Colon (tissue), 2 donors: Measurements from ENCODE around the gene NUDT5.

ENCODE experiments used
- FAIRE-seq: peaks from 2 replicates; lab custom pipeline; 2012; peaks lifted over from hg19 to GRCh38; lab: Jason Lieb, UNC
- donor health status: control.
- donor health status: control.

The NUDT5 gene

DNA sequence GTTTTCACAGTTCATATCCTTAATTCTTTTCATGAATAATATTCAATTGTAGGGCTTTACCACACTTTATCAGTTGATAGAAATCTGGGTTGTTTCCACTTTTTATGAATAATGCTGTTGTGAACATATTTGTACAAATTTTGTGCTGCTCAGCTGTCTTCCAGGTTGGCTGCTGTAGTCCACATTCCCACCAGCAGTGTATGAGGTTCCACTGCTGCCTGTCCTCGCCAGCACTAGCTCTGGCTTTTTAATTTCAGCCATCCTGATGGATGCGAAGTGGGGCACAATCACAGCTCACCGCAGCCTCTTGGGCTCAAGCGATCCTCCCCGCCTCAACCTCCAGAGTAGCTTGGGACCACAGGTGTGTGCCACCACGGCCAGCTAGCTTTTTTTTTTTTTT is 32.8 kb downstream of the NUDT5 start:
- FAIRE-seq = no peak

DNA sequence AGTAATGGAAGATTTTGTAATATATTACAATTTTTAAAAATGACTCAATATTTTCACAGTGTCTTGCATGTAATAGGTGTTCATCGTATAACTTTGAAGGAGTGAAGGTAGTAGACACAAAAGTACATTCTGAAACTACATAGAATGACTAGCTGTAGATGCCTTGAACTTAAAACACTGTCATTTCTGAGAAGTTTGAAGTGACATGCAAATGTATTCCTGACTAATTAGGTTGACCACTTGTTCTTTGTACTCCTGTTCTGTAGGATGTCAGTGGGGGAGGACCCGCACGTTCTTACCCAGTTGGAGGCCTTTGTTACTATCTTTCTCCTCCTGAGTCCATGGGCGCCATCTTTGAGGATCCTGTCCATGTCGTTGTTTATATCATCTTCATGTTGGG is 35.0 kb downstream of the NUDT5 start:
- no peak for FAIRE-seq

DNA sequence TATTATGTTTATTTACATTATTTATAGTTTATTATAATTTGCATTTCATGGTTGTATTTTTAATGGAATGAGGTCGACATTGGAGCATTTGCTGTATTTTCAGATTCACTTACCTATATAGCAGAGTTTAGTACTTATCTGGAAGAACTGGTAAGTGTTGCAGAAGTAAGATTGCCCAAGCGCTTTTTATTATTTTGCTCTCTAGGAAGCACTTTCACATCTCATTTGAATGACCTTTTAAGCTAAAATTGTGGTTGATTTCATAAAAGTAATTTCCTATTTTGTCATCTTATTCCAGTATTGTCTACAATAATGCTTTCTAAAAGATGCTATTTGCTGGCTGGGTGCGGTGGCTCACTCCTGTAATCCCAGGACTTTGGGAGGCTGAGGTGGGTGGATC is 37.6 kb downstream of the NUDT5 start:
- no peak for FAIRE-seq

DNA sequence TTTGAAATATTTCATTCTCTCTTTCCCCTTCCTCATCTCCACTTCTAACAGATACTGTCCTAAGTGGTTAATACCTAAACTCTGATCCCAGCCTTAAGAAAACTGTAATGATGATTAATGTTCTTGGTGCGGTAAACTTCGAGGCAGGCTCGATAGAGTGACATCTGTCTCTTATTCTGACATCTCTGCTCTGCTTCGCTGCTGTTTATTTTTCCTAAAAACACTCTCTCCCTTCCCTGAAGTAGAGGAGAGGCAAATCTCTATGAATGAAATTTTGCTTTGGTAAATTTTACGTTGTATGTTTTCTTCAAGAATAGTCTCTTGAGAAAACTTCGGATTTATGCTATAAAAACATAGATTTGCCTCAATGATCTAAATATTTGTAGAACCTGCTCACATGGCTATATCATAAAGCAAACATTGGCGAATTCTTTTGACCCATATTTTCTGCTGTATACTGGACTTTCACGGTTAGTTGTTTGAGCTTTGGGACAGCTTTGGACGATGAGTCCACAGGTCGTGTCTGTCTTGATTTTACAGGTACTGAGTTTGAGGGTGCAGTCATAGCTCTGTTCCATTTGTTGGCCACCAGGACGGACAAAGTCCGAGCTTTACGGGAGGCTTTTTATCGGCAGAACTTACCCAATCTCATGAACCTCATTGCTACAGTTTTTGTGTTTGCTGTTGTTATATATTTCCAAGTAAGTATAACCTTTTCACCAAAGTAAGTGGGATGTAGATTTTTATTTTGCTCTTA is 39.1 kb downstream of the NUDT5 start:
- no peak for FAIRE-seq

GRCh38 chr10:12154516-12154915 is 41.2 kb downstream of the NUDT5 start:
- no peak for FAIRE-seq

GRCh38 chr10:12150163-12150562 is 45.5 kb downstream of the NUDT5 start:
- FAIRE-seq = no peak

- no peak for FAIRE-seq
Observed at GRCh38 chr10:12144538-12144937, 51.2 kb downstream of the NUDT5 start.

GRCh38 chr10:12140038-12140437 is 55.7 kb downstream of the NUDT5 start:
- FAIRE-seq = no peak

DNA sequence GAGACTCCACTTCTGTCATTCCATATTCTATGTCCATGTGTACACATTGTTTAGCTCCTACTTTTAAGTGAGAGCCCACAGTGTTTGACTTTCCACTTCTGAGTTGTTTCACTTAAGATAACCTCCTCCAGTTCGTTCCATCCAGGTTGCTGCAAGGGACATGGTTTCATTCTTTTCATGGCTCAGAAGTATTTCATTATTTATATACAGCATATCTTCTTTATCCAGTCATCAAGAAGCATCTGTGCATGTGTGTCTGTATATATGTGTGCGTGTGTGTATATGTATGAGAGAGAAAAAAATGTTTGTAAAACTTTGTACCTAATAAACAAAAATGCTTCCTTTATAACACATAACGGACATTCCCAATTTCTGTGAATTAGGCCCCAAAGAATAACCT is 60.1 kb downstream of the NUDT5 start:
- no peak for FAIRE-seq

DNA sequence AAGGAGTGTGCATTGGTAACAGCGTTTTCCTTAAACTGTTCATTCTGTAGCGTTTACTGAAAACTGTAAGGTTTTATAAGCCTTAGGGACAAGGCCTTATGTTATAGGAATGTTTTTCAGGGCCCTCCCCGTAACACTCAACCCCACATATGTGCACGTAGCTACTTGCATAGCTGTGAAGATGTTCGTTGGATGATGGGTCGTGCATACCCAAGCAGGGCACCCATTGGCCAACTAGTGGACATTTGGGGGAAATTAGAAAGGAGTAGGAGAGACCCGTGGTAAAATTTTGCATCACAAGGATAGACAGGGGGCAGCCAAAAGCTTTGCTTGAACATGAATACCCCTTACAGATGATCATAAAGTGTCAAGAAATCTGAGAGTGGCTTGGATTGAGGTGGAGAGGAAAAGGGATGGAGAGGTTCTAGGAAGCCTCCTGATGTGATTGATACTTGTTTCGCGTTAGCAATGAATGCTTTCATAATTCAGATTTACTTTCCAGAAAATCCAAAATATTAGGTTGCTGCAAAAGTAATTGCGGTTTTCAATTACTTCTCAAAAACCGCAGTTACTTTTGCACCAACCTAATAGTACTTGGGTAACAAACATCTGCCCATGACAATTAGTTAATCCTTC is 65.3 kb downstream of the NUDT5 start:
- no peak for FAIRE-seq

GRCh38 chr10:12129222-12130111 is 66.2 kb downstream of the NUDT5 start, which contains the start of gene SEC61A2:
Gene SEC61A2, plus strand, starts transcription at chr10:12129677. Its CDS starts 111 bp downstream, at chr10:12129788.
- no peak for FAIRE-seq

DNA sequence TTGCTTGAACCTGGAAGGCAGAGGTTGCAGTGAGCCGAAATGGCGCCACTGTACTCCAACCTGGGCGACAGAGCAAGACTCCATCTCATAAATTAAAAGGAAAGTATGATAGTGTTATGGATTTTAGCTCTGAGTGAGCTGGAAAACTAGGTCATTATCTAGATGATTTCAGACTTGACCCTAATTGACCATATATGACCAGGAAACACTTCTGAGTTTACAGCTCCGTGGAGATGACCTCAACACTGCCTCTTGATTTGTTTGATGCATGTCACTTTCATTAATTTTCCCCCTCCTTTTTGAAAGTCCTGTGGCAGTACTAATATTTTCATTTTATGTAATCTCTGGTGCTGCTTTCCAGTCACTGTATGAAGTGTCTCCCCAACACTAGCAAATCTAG is 74.0 kb downstream of the NUDT5 start:
- no peak for FAIRE-seq
